GM12878 (cell line): Measurements from ENCODE around the gene INTS2. TPM values are rescaled to one million over a fixed set of nuclear protein-coding genes. Genes with fewer than 3 reads are reported as not detected.

Experiments
- ATAC-seq: fragments of 200-7000 bp; cut with Tn5 transposase; 3 replicates; pipeline ENCODE4 v1.9.1; 2020; ENCODE audit warnings: mild to moderate bottlenecking, moderate library complexity
- BruUV-seq: library from RNA; stranded (reverse); fragments of 400-500 nt; replicated peaks from 2 replicates; lab custom pipeline; 2021; lab: Mats Ljungman, UMichigan
- CTCF ChIA-PET: fragments of 300-600 bp; sonication (Branson Sonifier 250); formaldehyde crosslinking; extraction: SDS; loops from one replicate; lab custom pipeline; 2021; ENCODE audit warnings: inconsistent platforms; lab: Yijun Ruan, JAX
- POLR2A ChIA-PET: fragments of 350-600 bp; formaldehyde crosslinking; extraction: SDS; loops from one replicate; lab custom pipeline; 2021; ENCODE audit warnings: inconsistent platforms; lab: Charles Lee
- RAD21 ChIA-PET: fragments of 300-600 bp; sonication (Branson Sonifier 250); formaldehyde crosslinking; loops from one replicate; lab custom pipeline; 2023; ENCODE audit warnings: antibody characterized with exemption; ENCODE audit not compliant: unreplicated experiment; lab: Charles Lee
- SMC1A ChIA-PET: fragments of 300-600 bp; sonication (Branson Sonifier 250); formaldehyde crosslinking; loops from one replicate; lab custom pipeline; 2023; ENCODE audit not compliant: unreplicated experiment, uncharacterized antibody; lab: Charles Lee
- DNase-seq: peaks from one replicate; pipeline ENCODE4 v3.0.0-alpha.2; 2011; ENCODE audit warnings: low read depth, low spot score
- FAIRE-seq: peaks from 3 replicates; lab custom pipeline; 2011; peaks lifted over from hg19 to GRCh38; lab: Jason Lieb, UNC
- H2AFZ ChIP-seq: 2 replicates; pipeline ENCODE4 v1.6.0; 2011; ENCODE audit warnings: low read depth, low read length, control low read depth; ENCODE audit not compliant: control insufficient read depth
- H3K27ac ChIP-seq: 2 replicates; pipeline ENCODE4 v1.5.1; 2011; ENCODE audit warnings: control low read depth; ENCODE audit not compliant: control insufficient read depth, insufficient read depth
- H3K27me3 ChIP-seq, 2 experiments: replicated peaks in 1 of 2; 2 replicates each; pipeline versions ENCODE4 v1.6.0 to v1.6.1; 2011; ENCODE audit warnings: low read length in 1 of 2; ENCODE audit not compliant: control insufficient read depth in 2 of 2, insufficient read depth in 2 of 2
- H3K36me3 ChIP-seq, 2 experiments: 2 replicates each; pipeline ENCODE4 v1.5.1; 2011; ENCODE audit warnings: low read length in 1 of 2; ENCODE audit not compliant: control insufficient read depth in 2 of 2, insufficient read depth in 2 of 2
- H3K4me1 ChIP-seq: 2 replicates; pipeline ENCODE4 v1.6.1; 2011; ENCODE audit warnings: mild to moderate bottlenecking, low read length, moderate library complexity, mixed read lengths; ENCODE audit not compliant: control insufficient read depth, insufficient read depth
- H3K4me2 ChIP-seq: 2 replicates; pipeline ENCODE4 v1.6.0; 2011; ENCODE audit warnings: control low read depth; ENCODE audit not compliant: control insufficient read depth, insufficient read depth
- H3K4me3 ChIP-seq: fragments of 200-600 bp; sonication (generic); 2 replicates; pipeline ENCODE4 v1.5.1; 2016
- H3K79me2 ChIP-seq: 2 replicates; pipeline ENCODE4 v1.6.0; 2011; ENCODE audit warnings: low read length; ENCODE audit not compliant: control insufficient read depth, insufficient read depth
- H3K9ac ChIP-seq: 2 replicates; pipeline ENCODE4 v1.8.0; 2011; ENCODE audit warnings: low read length, control low read depth, mixed read lengths; ENCODE audit not compliant: control insufficient read depth, insufficient read depth
- H3K9me3 ChIP-seq: replicated peaks from 3 replicates; pipeline ENCODE4 v1.5.1; 2011; ENCODE audit warnings: mild to moderate bottlenecking, low read length; ENCODE audit not compliant: control insufficient read depth, insufficient read depth
- H4K20me1 ChIP-seq: 2 replicates; pipeline ENCODE4 v1.6.0; 2011; ENCODE audit not compliant: control insufficient read depth, insufficient read depth
- CEBPB ChIP-seq, 2 experiments: fragments of 150-350 bp in 1 of 2; IDR thresholded peaks; 2 replicates each; pipeline ENCODE4 v1.6.1; 2012 to 2014; ENCODE audit warnings: low read depth in 2 of 2, low read length in 2 of 2, borderline replicate concordance in 1 of 2, inconsistent platforms in 1 of 2
- CREB1 ChIP-seq: IDR thresholded peaks from 2 replicates; pipeline ENCODE4 v1.6.1; 2012; ENCODE audit warnings: low read depth, mild to moderate bottlenecking, inconsistent platforms
- FOS ChIP-seq: IDR thresholded peaks from 3 replicates; pipeline ENCODE4 v1.6.1; 2011; ENCODE audit warnings: borderline replicate concordance; ENCODE audit not compliant: insufficient read length; ENCODE audit errors: extremely low read depth
- FOXK2 ChIP-seq: fragments of 450-650 bp; IDR thresholded peaks from 2 replicates; pipeline ENCODE4 v1.6.1; 2017; ENCODE audit warnings: mild to moderate bottlenecking, moderate library complexity
- HDGF ChIP-seq: fragments of 450-650 bp; IDR thresholded peaks from 2 replicates; pipeline ENCODE4 v1.6.1; 2016; ENCODE audit warnings: antibody characterized with exemption
- IKZF1 ChIP-seq: fragments of 450-650 bp; conservative IDR thresholded peaks from 2 replicates; pipeline ENCODE4 v1.6.1; 2017; ENCODE audit warnings: antibody characterized with exemption, mild to moderate bottlenecking
- MEF2B ChIP-seq: fragments of 450-650 bp; IDR thresholded peaks from 2 replicates; pipeline ENCODE4 v1.6.1; 2018; ENCODE audit warnings: mild to moderate bottlenecking, moderate library complexity; ENCODE audit not compliant: partially characterized antibody, poor library complexity, severe bottlenecking
- RBBP5 ChIP-seq: fragments of 200-600 bp; sonication (generic); conservative IDR thresholded peaks from 2 replicates; pipeline ENCODE4 v1.6.1; 2016
- REST ChIP-seq: IDR thresholded peaks from 2 replicates; pipeline ENCODE4 v1.6.1; 2012; ENCODE audit warnings: mild to moderate bottlenecking, low read depth, low read length
- SPI1 ChIP-seq: IDR thresholded peaks from 2 replicates; pipeline ENCODE4 v1.6.1; 2011; ENCODE audit warnings: low read depth, mild to moderate bottlenecking, low read length, moderate library complexity, borderline replicate concordance; ENCODE audit not compliant: insufficient read depth
- SUZ12 ChIP-seq: fragments of 200-600 bp; sonication (generic); IDR thresholded peaks from one replicate; pipeline ENCODE4 v1.6.1; 2018; ENCODE audit warnings: antibody characterized with exemption, mild to moderate bottlenecking; ENCODE audit not compliant: unreplicated experiment
- ZBTB11 ChIP-seq: fragments of 450-650 bp; formaldehyde crosslinking; IDR thresholded peaks from 2 replicates; pipeline ENCODE4 v1.5.0; 2022; ENCODE audit warnings: mild to moderate bottlenecking, missing genetic modification characterization
- ZZZ3 ChIP-seq: IDR thresholded peaks from 2 replicates; pipeline ENCODE4 v1.6.1; 2011; ENCODE audit warnings: low read depth; ENCODE audit not compliant: control insufficient read depth, insufficient read length
- WGBS: methylation state at CpG from one replicate; pipeline ENCODE4 v1.1.6; 2016; ENCODE audit warnings: low lambda C conversion rate; ENCODE audit not compliant: insufficient replicate concordance, insufficient coverage; ENCODE audit errors: missing lambda C conversion rate; 5-methylcytosine and 5-hydroxymethylcytosine counted together
- in situ Hi-C: fragments of 300-500 bp; cut with MboI; formaldehyde crosslinking; loops from 9 replicates; pipeline ENCODE4 v1.14.3; 2018; ENCODE audit warnings: mixed read lengths
- intact Hi-C: fragments of 100-400 bp; cut with micrococcal nuclease; formaldehyde crosslinking; loops from one replicate; pipeline ENCODE4 v1.14.2; 2022; ENCODE audit not compliant: unreplicated experiment
- polyA plus RNA-seq, 11 experiments: library from polyadenylated mRNA; depleted of rRNA in 4 of 11; unstranded in 6 of 11; stranded (reverse) in 5 of 11; fragments of >200 nt; fragmentation: Nextera tagmentation in 4 of 11; fragmentation: Illumina TruSeq in 1 of 11; extraction: Ambion mirVana in 4 of 11; extraction: Trizol in 1 of 11; gene quantifications; 1 replicate in 1 of 11; 2 replicates in 10 of 11; pipeline versions ENCODE4 v1.2.1 to v1.2.3, GENCODE V29; 2011 to 2016; ENCODE audit warnings: inconsistent platforms in 2 of 11, missing spikeins in 2 of 11, low read depth in 1 of 11
- total RNA-seq, 4 experiments: library from RNA; depleted of rRNA in 3 of 4; stranded (reverse); fragments of >200 nt in 3 of 4; fragmentation: Illumina TruSeq in 1 of 4; extraction: Trizol in 1 of 4; gene quantifications; 2 replicates each; pipeline versions ENCODE4 v1.2.1 to v1.2.3, GENCODE V29; 2013 to 2021
- TF ChIP-seq, protein P1 (sequence below): IDR thresholded peaks from 2 replicates; pipeline ENCODE4 v1.6.1; 2012; ENCODE audit warnings: low read depth, low read length, improper control_type of control experiment

Gene INTS2
- total and polyA plus RNA-seq, 10 of the 15 experiments (the other 5 are each of a cell fraction or from before 2014, with no cell fraction given) = 2.8 to 22.2 (median 11.6) TPM

DNA sequence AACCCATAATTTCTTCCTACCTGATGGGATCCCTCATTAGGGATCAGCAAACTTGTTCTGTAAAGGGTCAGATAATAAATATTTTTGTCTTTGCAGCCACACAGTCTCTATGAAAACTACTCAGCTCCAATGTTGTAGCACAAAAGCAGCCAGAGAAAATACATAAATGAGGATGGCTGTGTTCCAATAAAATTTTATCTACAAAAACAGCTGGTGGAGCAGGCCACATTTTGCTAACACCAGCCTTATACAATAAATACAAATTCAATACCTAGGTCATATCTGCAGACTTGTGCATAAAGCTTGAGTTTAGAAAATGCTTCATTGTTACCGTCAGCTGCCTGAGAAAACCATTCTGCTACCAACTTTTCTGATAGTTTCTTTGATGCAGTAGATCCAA, 38.4 kb upstream of the INTS2 start:
- Histone ChIP-seq H3K27ac (no peak overlapping the region), H3K4me3 (no peak overlapping the region), H3K79me2 (no peaks in the 10 kb centered on the region), H3K9me3 (no peaks in the 10 kb centered on the region), H4K20me1 (no peaks in the 10 kb centered on the region), H3K36me3 (peaks cover 7 to 43% of the 10 kb centered on the region in 2 experiments), H3K4me1 (no peaks in the 10 kb centered on the region), H3K4me2 (no peak overlapping the region), H2AFZ (no peak overlapping the region), H3K9ac (no peak overlapping the region), H3K27me3 (no peaks in the 10 kb centered on the region)
- SMC1A ChIA-PET = interaction anchor here (0.6 to 2.6 kb wide), 5 partner anchors 46 to 143 kb away, joined by 3 to 13 read pairs (median 3); no protein-coding TSS in a partner anchor
- DNase-seq = no peak
- WGBS = 0% methylated on average over 1 of the region's 1 CpG
- TF ChIP-seq FOXK2 (no peak), SPI1 (no peak), CREB1 (no peak), RBBP5 (no peak), ZBTB11 (CRISPR knock-in tag) (no peak), REST (no peak), MEF2B (no peak), HDGF (no peak), SUZ12 (no peak), IKZF1 (no peak), ZZZ3 (no peak), FOS (no peak), CEBPB (IDR thresholded peaks at IDR 0.05; ENCODE audit: borderline replicate concordance in 1 of 2, low read depth in 2 of 2, low read length in 2 of 2) (no peak)
- TF ChIP-seq, protein P1, sequence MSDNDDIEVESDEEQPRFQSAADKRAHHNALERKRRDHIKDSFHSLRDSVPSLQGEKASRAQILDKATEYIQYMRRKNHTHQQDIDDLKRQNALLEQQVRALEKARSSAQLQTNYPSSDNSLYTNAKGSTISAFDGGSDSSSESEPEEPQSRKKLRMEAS = no peak
- intact Hi-C loops = no loop called here
- in situ Hi-C loops = no loop called here
- RAD21 ChIA-PET = interaction anchor here (0.9 to 3.1 kb wide), 2 partner anchors 143 to 146 kb away, joined by 3 to 25 read pairs; no protein-coding TSS in a partner anchor
- ATAC-seq = no peak
- CTCF ChIA-PET = interaction anchor here (1.0 to 2.1 kb wide), 3 partner anchors 10 to 143 kb away, joined by 3 to 13 read pairs (median 3); no protein-coding TSS in a partner anchor
- no peak for FAIRE-seq
- POLR2A ChIA-PET = no interaction called here
- BruUV-seq = no TSS peak
